ENCODE measurements around the gene GGACT.

DNA sequence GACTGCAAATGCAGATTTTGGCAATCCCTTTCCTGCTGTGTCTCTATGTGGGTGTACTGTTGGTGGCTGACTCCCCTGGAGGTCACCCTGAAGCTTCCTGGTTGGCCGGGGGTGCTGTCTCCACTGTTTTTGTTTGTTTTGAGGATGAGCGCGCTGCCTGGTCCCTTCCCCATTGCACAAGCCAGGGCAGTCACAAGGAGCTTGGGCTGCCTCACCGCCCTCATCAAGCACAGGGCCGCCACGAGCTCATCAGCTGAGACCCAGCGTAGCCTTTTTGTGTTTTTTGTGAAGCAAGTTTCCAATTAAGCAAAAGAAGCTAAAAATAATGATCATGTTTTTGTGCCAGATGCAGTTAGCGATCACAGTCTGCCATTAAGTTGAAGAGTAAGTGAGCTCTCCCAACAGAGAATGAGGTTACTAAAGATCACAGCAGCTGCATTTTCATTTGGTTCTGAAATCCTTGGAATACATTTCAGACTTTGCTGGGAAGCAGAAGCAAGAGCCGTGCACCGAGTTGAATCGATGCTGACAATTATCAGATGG lies 57.8 kb downstream of the GGACT start:
- no peak for TF ChIP-seq GATA3 (IDR thresholded peaks at IDR 0.05; ENCODE audit: low read depth, low read length)
- no peak for TF ChIP-seq GATA2 (IDR thresholded peaks at IDR 0.05; ENCODE audit: low read depth, low read length)
